GM23338 (cell line): Measurements from ENCODE around the gene EXOC4. TPM values are rescaled to one million over a fixed set of nuclear protein-coding genes. Genes with fewer than 3 reads are reported as not detected.

Experiments
- ATAC-seq: fragments of 200-7000 bp; cut with Tn5 transposase; 3 replicates; pipeline ENCODE4 v1.9.1; 2020
- DNase-seq: peaks from one replicate; pipeline ENCODE4 v3.0.0-alpha.2; 2015; ENCODE audit warnings: low spot score
- H2AFZ ChIP-seq: fragments of 200-600 bp; sonication (generic); 2 replicates; pipeline ENCODE4 v1.8.0; 2016; ENCODE audit warnings: antibody characterized with exemption, mild to moderate bottlenecking, moderate library complexity
- H3F3A ChIP-seq: fragments of 200-600 bp; sonication (generic); replicated peaks from 2 replicates; pipeline ENCODE4 v1.8.0; 2017; ENCODE audit warnings: antibody characterized with exemption, mixed run types, low read depth
- H3K27ac ChIP-seq: fragments of 200-600 bp; sonication (generic); 2 replicates; pipeline ENCODE4 v1.6.1; 2016; ENCODE audit warnings: low read depth
- H3K27me3 ChIP-seq: fragments of 200-600 bp; sonication (generic); 2 replicates; pipeline ENCODE4 v1.8.0; 2016; ENCODE audit warnings: mild to moderate bottlenecking, mixed run types, moderate library complexity; ENCODE audit not compliant: insufficient read depth
- H3K36me3 ChIP-seq: fragments of 200-600 bp; sonication (generic); 2 replicates; pipeline ENCODE4 v1.8.0; 2016; ENCODE audit warnings: mild to moderate bottlenecking; ENCODE audit not compliant: insufficient read depth
- H3K4me1 ChIP-seq: fragments of 200-600 bp; sonication (generic); 2 replicates; pipeline ENCODE4 v1.8.0; 2016; ENCODE audit warnings: mild to moderate bottlenecking, moderate library complexity; ENCODE audit not compliant: insufficient read depth
- H3K4me2 ChIP-seq: fragments of 200-600 bp; sonication (generic); 2 replicates; pipeline ENCODE4 v1.7.1; 2017; ENCODE audit warnings: mixed run types
- H3K4me3 ChIP-seq: fragments of 200-600 bp; sonication (generic); 2 replicates; pipeline ENCODE4 v1.6.1; 2016; ENCODE audit warnings: mixed run types
- H3K79me2 ChIP-seq: fragments of 200-600 bp; sonication (generic); replicated peaks from 2 replicates; pipeline ENCODE4 v1.8.0; 2017; ENCODE audit warnings: mild to moderate bottlenecking; ENCODE audit not compliant: insufficient read depth
- H3K9me2 ChIP-seq: fragments of 200-600 bp; sonication (generic); 2 replicates; pipeline ENCODE4 v1.8.0; 2017; ENCODE audit not compliant: insufficient read depth
- H4K20me1 ChIP-seq: fragments of 200-600 bp; sonication (generic); replicated peaks from 2 replicates; pipeline ENCODE4 v1.8.0; 2017; ENCODE audit warnings: mild to moderate bottlenecking; ENCODE audit not compliant: insufficient read depth
- H3K27ac Mint-ChIP-seq: 2 replicates; pipeline ENCODE4 v1.8.0; 2020; ENCODE audit warnings: inconsistent platforms, mild to moderate bottlenecking, moderate library complexity, mixed read lengths
- H3K27me3 Mint-ChIP-seq: 3 replicates; pipeline ENCODE4 v1.8.0; 2022; ENCODE audit warnings: low read depth, mild to moderate bottlenecking, moderate library complexity, mixed read lengths, inconsistent platforms; ENCODE audit not compliant: insufficient read depth, poor library complexity
- H3K36me3 Mint-ChIP-seq: 3 replicates; pipeline ENCODE4 v1.8.0; 2021; ENCODE audit warnings: low read depth, mild to moderate bottlenecking, inconsistent platforms, moderate library complexity, mixed read lengths
- H3K4me1 Mint-ChIP-seq: 3 replicates; pipeline ENCODE4 v1.8.0; 2020; ENCODE audit warnings: mild to moderate bottlenecking, inconsistent platforms, mixed read lengths
- H3K4me3 Mint-ChIP-seq: 3 replicates; pipeline ENCODE4 v1.8.0; 2021; ENCODE audit warnings: moderate library complexity, mild to moderate bottlenecking, inconsistent platforms, mixed read lengths
- H3K9me3 Mint-ChIP-seq: 3 replicates; pipeline ENCODE4 v1.8.0; 2020; ENCODE audit warnings: moderate library complexity, mild to moderate bottlenecking, inconsistent platforms, mixed read lengths
- CREB1 ChIP-seq: fragments of 250-450 bp; sonication (Bioruptor Pico); IDR thresholded peaks from 2 replicates; pipeline ENCODE4 v1.5.0; 2020; ENCODE audit warnings: low read depth, mild to moderate bottlenecking, moderate library complexity
- CTCF ChIP-seq, 2 experiments: fragments of 200-600 bp in 1 of 2; sonication (generic) in 1 of 2; conservative IDR thresholded peaks; 2 replicates each; pipeline versions ENCODE4 v1.5.1 to v1.6.1; 2016 to 2017; ENCODE audit warnings: antibody characterized with exemption in 2 of 2, low read depth in 2 of 2, mild to moderate bottlenecking in 2 of 2, moderate library complexity in 1 of 2
- ETS1 ChIP-seq: IDR thresholded peaks from 2 replicates; pipeline ENCODE4 v1.6.1; 2016; ENCODE audit warnings: antibody characterized with exemption
- EZH2 ChIP-seq: fragments of 200-600 bp; sonication (generic); IDR thresholded peaks from one replicate; pipeline ENCODE4 v1.8.0; 2017; ENCODE audit warnings: antibody characterized with exemption, mild to moderate bottlenecking, low read depth; ENCODE audit not compliant: unreplicated experiment
- JUNB ChIP-seq: IDR thresholded peaks from one replicate; pipeline ENCODE4 v1.6.1; 2016; ENCODE audit warnings: antibody characterized with exemption; ENCODE audit not compliant: unreplicated experiment
- NANOG ChIP-seq: IDR thresholded peaks from 2 replicates; pipeline ENCODE4 v1.6.1; 2016; ENCODE audit warnings: antibody characterized with exemption, borderline replicate concordance
- REST ChIP-seq: IDR thresholded peaks from one replicate; pipeline ENCODE4 v1.6.1; 2018; ENCODE audit warnings: antibody characterized with exemption; ENCODE audit not compliant: unreplicated experiment
- STAT1 ChIP-seq: IDR thresholded peaks from one replicate; pipeline ENCODE4 v1.6.1; 2016; ENCODE audit warnings: antibody characterized with exemption; ENCODE audit not compliant: unreplicated experiment
- ZNF114 ChIP-seq: fragments of 250-450 bp; sonication (Bioruptor Pico); IDR thresholded peaks from 2 replicates; pipeline ENCODE4 v1.5.0; 2020; ENCODE audit warnings: mild to moderate bottlenecking, moderate library complexity
- ZNF462 ChIP-seq: fragments of 250-450 bp; sonication (Bioruptor Pico); IDR thresholded peaks from 2 replicates; pipeline ENCODE4 v1.5.0; 2020; ENCODE audit warnings: mild to moderate bottlenecking, moderate library complexity
- polyA plus RNA-seq: library from polyadenylated mRNA; unstranded; fragments of >200 nt; fragmentation: Nextera tagmentation; extraction: Ambion mirVana; gene quantifications from 2 replicates; pipeline ENCODE4 v1.2.1, GENCODE V29; 2016
- total RNA-seq: library from RNA; depleted of rRNA; stranded (reverse); fragments of >200 nt; shearing (Covaris generic); gene quantifications from 2 replicates; pipeline ENCODE4 v1.2.3, GENCODE V29; 2014

EXOC4 gene
- total and polyA plus RNA-seq, 2 experiments from 2014 or later = 37.5 to 52.7 TPM

- TF ChIP-seq JUNB = no peak
- TF ChIP-seq NANOG = no peak
- TF ChIP-seq ETS1 = no peak
- TF ChIP-seq ZNF114 = no peak
- TF ChIP-seq EZH2 = no peak
- TF ChIP-seq REST = no peak
- no peak for TF ChIP-seq CTCF (conservative IDR thresholded peaks at IDR 0.05; ENCODE audit: low read depth in 2 of 2)
- no peak for TF ChIP-seq CREB1
Measured at GRCh38 chr7:133576612-133577168, 323.8 kb downstream of the EXOC4 start (continued).

- 0 out of 2 replicates have a peak overlapping the region, but pooled peaks have one; percentile 13 for H3K27ac Mint-ChIP-seq
- Histone ChIP-seq H3K4me2 (no peak overlapping the region; the same call in 1 of the 2 replicates), H3K9me2 (no peaks in the 10 kb centered on the region), H2AFZ (no peak overlapping the region), H4K20me1 (no peaks in the 10 kb centered on the region), H3K4me1 (peaks cover 23% of the 10 kb centered on the region), H3F3A (no peaks in the 10 kb centered on the region), H3K4me3 (no peak overlapping the region), H3K27ac (no peak overlapping the region), H3K36me3 (no peaks in the 10 kb centered on the region), H3K27me3 (no peaks in the 10 kb centered on the region), H3K79me2 (no peaks in the 10 kb centered on the region)
- ATAC-seq (no peak), DNase-seq (no peak)
- H3K9me3 Mint-ChIP-seq = no peaks in the 10 kb centered on the region
- peaks cover 27% of the 10 kb centered on the region for H3K4me1 Mint-ChIP-seq
- H3K36me3 Mint-ChIP-seq = peaks cover 2% of the 10 kb centered on the region; the same call in 1 of the 3 replicates
- no peaks in the 10 kb centered on the region for H3K27me3 Mint-ChIP-seq
- H3K4me3 Mint-ChIP-seq = no peak overlapping the region
- TF ChIP-seq ZNF462 (CRISPR knock-in tag) = no peak
- TF ChIP-seq NANOG = no peak
- no peak for TF ChIP-seq CREB1
- no peak for TF ChIP-seq STAT1
Measured at GRCh38 chr7:133582766-133583523, 330.1 kb downstream of the EXOC4 start.
